ENCODE measurements around the gene ALOX12B.

ALOX12B gene

GRCh38 chr17:8051831-8052230, 35.7 kb downstream of the ALOX12B start:
- H3K4me3 ChIP-seq (ENCODE audit: control insufficient read depth, low read depth, low read length): no peak overlapping the region
- no peak for TF ChIP-seq CTCF (conservative IDR thresholded peaks at IDR 0.05; ENCODE audit: control insufficient read depth, insufficient read depth, low read depth, low read length)
- no peak for DNase-seq (ENCODE audit: low read depth)

DNA sequence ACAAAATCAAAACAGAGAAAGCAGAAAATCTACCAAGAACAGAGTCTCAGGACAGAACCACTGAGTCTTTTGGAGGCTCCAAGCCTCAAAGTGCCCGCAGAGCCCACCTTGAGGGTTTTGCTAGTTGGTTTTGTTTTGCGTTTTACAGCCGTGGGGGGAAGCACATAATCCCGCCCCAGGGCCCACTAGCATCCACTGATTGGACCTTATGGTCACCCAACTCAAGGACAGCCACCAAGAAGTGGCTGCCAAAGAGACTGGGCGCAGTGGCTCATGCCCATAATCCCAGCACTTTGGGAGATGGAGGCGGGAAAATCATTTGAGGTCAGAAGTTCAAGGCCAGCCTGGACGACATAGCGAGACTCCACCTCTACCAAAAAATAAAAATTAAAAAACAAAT, 38.8 kb downstream of the ALOX12B start:
- no peak for DNase-seq (ENCODE audit: low read depth)
- H3K4me3 ChIP-seq (ENCODE audit: control insufficient read depth, low read depth, low read length): no peak overlapping the region
- TF ChIP-seq CTCF (conservative IDR thresholded peaks at IDR 0.05; ENCODE audit: control insufficient read depth, insufficient read depth, low read depth, low read length): no peak

- no peak for TF ChIP-seq CTCF (conservative IDR thresholded peaks at IDR 0.05; ENCODE audit: control insufficient read depth, insufficient read depth, low read depth, low read length)
- H3K4me3 ChIP-seq (ENCODE audit: control insufficient read depth, low read depth, low read length): no peak overlapping the region
- DNase-seq (ENCODE audit: low read depth): no peak
These were observed 39.3 kb downstream of the ALOX12B start for GRCh38 chr17:8048236-8048635.

DNA sequence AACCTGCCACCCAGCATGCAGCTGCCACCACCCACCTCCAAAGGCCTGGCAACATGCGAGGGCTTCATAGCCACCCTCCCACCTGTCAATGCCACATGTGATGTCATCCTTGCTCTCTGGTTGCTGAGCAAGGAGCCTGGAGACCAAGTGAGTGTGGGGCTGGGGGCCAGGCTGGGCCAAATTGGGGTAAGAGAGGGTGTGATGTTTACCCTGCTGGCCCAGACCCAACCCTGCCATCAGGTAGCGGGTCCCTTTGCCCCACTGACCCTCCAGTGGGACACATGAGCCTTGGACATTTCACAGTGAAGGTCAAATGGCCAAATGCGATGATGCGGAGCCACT, 39.8 kb downstream of the ALOX12B start:
- no peak overlapping the region for H3K4me3 ChIP-seq (ENCODE audit: control insufficient read depth, low read depth, low read length)
- no peak for TF ChIP-seq CTCF (conservative IDR thresholded peaks at IDR 0.05; ENCODE audit: control insufficient read depth, insufficient read depth, low read depth, low read length)
- DNase-seq (ENCODE audit: low read depth): no peak

GRCh38 chr17:8046929-8047768, 40.4 kb downstream of the ALOX12B start:
- TF ChIP-seq CTCF (conservative IDR thresholded peaks at IDR 0.05; ENCODE audit: control insufficient read depth, insufficient read depth, low read depth, low read length): no peak
- no peak for DNase-seq (ENCODE audit: low read depth)

DNA sequence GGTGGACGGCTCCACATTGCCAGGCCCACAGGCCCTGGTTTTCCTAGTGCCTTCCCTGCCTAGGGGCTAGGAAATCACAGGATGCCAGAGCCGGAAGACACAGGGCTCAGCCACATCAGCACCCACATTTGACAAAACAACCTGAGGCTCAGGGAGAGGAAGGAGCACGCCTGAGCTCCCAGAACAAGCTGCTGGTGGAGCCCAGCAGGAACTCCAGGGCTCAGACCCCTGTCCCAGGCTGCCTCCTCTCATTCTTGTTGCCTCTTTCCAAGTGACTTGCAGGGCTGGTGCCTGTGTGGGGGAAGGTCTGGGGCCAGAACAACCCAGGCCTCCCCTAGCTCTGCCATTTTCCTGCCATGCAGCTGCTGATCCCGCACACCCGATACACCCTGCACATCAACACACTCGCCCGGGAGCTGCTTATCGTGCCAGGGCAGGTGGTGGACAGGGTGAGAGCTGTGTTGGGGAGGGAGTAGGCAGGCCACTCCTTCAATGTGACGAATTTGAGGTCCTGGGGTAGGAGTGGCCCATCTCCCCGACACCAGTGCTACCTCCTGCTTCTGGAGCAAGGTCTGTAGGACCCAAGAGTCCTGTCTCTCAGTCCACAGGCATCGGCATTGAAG, 41.1 kb downstream of the ALOX12B start:
- H3K4me3 ChIP-seq (ENCODE audit: control insufficient read depth, low read depth, low read length): no peak overlapping the region
- no peak for DNase-seq (ENCODE audit: low read depth)

More at GRCh38 chr17:8046929-8047768, 40.4 kb downstream of the ALOX12B start:
- no peak overlapping the region for H3K4me3 ChIP-seq (ENCODE audit: control insufficient read depth, low read depth, low read length)

More for the DNA sequence above, 41.1 kb downstream of the ALOX12B start:
- no peak for TF ChIP-seq CTCF (conservative IDR thresholded peaks at IDR 0.05; ENCODE audit: control insufficient read depth, insufficient read depth, low read depth, low read length)
